D721Med (cell line): ENCODE measurements around the gene ARHGAP26.

ENCODE experiments used
- DNase-seq: peaks from one replicate; pipeline ENCODE4 v3.0.0; 2011; ENCODE audit warnings: low spot score; ENCODE audit not compliant: insufficient read length
- FAIRE-seq: peaks from 2 replicates; lab custom pipeline; 2011; peaks lifted over from hg19 to GRCh38; lab: Jason Lieb, UNC
- CTCF ChIP-seq: IDR thresholded peaks from 2 replicates; pipeline ENCODE4 v1.5.1; 2012; ENCODE audit warnings: mild to moderate bottlenecking, control low read depth; ENCODE audit not compliant: insufficient read depth; ENCODE audit errors: missing control alignments

The ARHGAP26 gene

GRCh38 chr5:143154510-143155370 is 384.6 kb downstream of the ARHGAP26 start:
- no peak for DNase-seq
- FAIRE-seq: no peak
- no peak for TF ChIP-seq CTCF

- FAIRE-seq (no peak), DNase-seq (no peak)
- TF ChIP-seq CTCF: no peak
These were observed 385.3 kb downstream of the ARHGAP26 start for GRCh38 chr5:143155455-143155854.

- DNase-seq: no peak
- no peak for FAIRE-seq
- TF ChIP-seq CTCF: no peak
These were observed 385.9 kb downstream of the ARHGAP26 start for GRCh38 chr5:143156086-143156485.

GRCh38 chr5:143156572-143156971 is 386.4 kb downstream of the ARHGAP26 start:
- no peak for FAIRE-seq
- no peak for TF ChIP-seq CTCF
- DNase-seq: no peak

DNA sequence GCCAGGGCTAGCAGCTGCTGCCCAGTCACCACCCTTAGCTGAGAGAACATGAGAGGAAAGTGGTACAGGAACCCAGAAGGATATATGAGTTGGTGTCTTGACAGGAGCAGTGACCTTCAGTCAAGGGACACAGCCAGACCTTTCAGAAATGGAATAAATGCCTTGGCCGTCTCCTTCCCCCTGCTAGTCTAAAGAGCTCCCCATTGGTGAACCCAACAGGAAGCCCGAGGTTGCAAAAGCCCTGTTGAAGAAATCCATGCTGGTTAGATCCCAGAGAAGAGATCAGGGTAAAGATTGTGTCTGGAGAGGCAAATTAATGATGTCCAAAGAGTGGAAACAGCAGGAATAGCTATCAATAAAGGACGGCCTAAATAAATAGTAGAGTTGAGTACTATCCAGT is 388.9 kb downstream of the ARHGAP26 start:
- DNase-seq (no peak), FAIRE-seq (no peak)
- no peak for TF ChIP-seq CTCF

GRCh38 chr5:143161885-143162540 is 391.8 kb downstream of the ARHGAP26 start:
- FAIRE-seq (no peak), DNase-seq (no peak)
- TF ChIP-seq CTCF: no peak

DNA sequence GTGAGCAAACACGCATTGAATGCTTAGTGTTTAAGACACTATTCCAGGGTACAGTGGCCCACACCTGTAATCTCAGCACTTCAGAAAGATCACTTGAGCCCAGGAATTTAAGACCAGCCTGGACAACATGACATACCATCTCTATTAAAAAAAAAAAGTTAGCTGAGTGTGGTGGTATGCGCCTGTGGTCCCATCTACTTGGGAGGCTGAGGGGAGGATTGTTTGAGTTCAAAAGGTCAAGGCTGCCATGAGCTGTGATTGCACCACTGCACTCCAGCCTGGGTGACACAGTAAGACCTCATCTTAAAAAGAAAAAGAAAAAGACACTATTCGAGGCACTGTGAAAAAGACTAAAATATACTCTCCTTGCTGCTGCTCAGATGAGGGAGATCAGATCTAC is 392.6 kb downstream of the ARHGAP26 start:
- no peak for TF ChIP-seq CTCF
- FAIRE-seq (no peak), DNase-seq (no peak)
